ENCODE results near the gene UPF3A.
A peak's percentile ranks its signal among the peaks of the same experiment; 100 is the strongest.

Gene UPF3A

DNA sequence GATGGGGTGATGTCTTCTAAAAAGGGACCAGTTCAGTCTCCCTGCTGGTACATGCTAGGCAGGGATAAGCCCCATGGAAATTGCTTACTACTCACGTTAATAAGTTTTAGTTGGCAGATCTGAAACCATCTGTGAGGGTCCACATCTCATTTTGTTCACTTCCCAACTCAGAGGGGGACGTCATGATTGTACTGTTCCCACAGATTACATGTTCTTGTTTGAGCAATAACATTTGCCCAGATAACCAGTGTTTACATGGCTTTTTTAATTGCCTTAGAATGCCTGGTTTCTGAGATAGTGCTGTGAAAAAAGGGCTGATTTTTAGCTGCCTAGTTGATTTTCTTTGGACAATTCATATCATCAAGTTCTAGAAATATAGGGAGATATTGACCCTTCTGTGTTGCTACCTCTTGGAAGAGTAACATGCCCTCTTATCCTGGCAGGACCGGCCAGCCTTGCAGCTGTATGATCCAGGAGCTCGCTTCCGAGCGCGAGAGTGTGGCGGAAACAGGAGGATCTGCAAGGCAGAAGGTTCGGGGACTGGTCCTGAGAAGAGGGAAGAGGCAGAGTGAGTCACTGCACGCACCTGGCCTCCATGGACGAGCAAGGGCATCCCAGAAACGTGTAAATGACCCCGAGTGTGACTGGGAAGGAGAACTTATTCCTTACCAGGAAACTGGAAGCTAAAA is 23.1 kb downstream of the UPF3A start:
- no CpG with 5 or more reads among the region's 13 CpGs for WGBS (ENCODE audit: insufficient coverage, insufficient read length)
- H3K27me3 ChIP-seq (ENCODE audit: control insufficient read depth, insufficient read depth, low read length), result no peaks in the 10 kb centered on the region
- H3K36me3 ChIP-seq (ENCODE audit: control insufficient read depth, insufficient read depth, low read length), result peaks cover 15% of the 10 kb centered on the region
- H3K27ac ChIP-seq (ENCODE audit: low read length), result no peak overlapping the region
- H3K4me1 ChIP-seq (ENCODE audit: control insufficient read depth, insufficient read depth, low read length), result no peaks in the 10 kb centered on the region
- H3K4me3 ChIP-seq (ENCODE audit: low read length), result no peak overlapping the region
- H3K9me3 ChIP-seq (ENCODE audit: control insufficient read depth, insufficient read depth, low read length), result no peaks in the 10 kb centered on the region
- DNase-seq (ENCODE audit: low read depth, low spot score), result no peak

DNA sequence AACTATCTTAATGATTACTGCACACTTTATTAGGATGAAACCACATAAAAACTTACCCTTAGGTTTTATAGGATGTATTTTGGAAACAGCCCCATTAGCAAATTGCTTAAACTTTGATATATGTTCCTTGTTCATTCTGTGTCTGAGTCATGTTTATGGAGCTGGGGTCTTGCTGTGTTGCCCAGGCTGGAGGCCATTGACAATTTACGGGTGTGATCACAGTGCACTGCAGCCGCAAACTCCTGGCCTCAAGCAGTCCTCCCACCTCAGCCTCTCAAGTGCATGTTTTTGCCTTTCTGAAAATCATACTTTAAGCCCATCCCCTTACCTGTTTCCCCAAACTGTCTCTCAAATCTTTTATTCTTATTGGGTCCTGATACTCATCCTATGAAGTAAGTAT is 27.7 kb downstream of the UPF3A start:
- no peak overlapping the region for H3K27ac ChIP-seq (ENCODE audit: low read length)
- H3K36me3 ChIP-seq (ENCODE audit: control insufficient read depth, insufficient read depth, low read length), result peaks cover 2% of the 10 kb centered on the region; the same call in 1 of the 2 replicates
- H3K4me1 ChIP-seq (ENCODE audit: control insufficient read depth, insufficient read depth, low read length), result no peaks in the 10 kb centered on the region
- WGBS (ENCODE audit: insufficient coverage, insufficient read length), result no CpG with 5 or more reads among the region's 2 CpGs
- no peaks in the 10 kb centered on the region for H3K27me3 ChIP-seq (ENCODE audit: control insufficient read depth, insufficient read depth, low read length)
- no peak overlapping the region for H3K4me3 ChIP-seq (ENCODE audit: low read length)
- no peaks in the 10 kb centered on the region for H3K9me3 ChIP-seq (ENCODE audit: control insufficient read depth, insufficient read depth, low read length)
- no peak for DNase-seq (ENCODE audit: low read depth, low spot score)

DNA sequence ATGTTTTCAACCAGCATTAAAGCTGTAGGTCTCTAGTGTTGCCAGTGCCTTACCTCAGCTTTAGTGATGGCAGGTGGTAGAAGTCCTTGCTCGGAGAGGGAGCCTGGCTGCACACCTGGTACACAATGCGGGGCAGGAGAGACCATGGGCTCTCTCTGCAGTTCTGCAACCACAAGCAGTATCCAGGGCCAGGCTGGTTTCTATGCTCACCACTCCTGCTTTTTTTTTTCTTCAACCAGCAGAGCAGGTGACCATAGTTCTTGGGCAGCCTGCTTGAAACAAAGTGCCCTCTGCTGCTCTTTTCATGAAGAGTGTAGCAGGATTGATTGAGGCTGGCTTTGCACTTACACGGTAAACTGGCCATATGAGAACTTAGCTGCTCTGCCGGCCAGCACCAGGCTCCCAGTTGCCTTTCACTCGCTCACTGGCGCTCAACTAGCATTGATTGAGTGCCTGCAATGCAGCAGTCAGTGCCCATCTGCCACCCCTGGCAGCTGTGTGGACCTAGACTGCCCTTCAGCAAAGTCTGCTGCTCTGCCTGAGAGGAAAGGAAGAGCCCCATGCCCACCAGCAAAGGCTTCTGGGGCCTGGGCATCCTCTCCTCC is 28.5 kb downstream of the UPF3A start:
- H3K36me3 ChIP-seq (ENCODE audit: control insufficient read depth, insufficient read depth, low read length), result no peaks in the 10 kb centered on the region; the same call in 1 of the 2 replicates
- H3K27ac ChIP-seq (ENCODE audit: low read length), result no peak overlapping the region
- no CpG with 5 or more reads among the region's 6 CpGs for WGBS (ENCODE audit: insufficient coverage, insufficient read length)
- no peaks in the 10 kb centered on the region for H3K27me3 ChIP-seq (ENCODE audit: control insufficient read depth, insufficient read depth, low read length)
- H3K9me3 ChIP-seq (ENCODE audit: control insufficient read depth, insufficient read depth, low read length), result no peaks in the 10 kb centered on the region
- no peak overlapping the region for H3K4me3 ChIP-seq (ENCODE audit: low read length)
- no peak for DNase-seq (ENCODE audit: low read depth, low spot score)
- no peaks in the 10 kb centered on the region for H3K4me1 ChIP-seq (ENCODE audit: control insufficient read depth, insufficient read depth, low read length)

DNA sequence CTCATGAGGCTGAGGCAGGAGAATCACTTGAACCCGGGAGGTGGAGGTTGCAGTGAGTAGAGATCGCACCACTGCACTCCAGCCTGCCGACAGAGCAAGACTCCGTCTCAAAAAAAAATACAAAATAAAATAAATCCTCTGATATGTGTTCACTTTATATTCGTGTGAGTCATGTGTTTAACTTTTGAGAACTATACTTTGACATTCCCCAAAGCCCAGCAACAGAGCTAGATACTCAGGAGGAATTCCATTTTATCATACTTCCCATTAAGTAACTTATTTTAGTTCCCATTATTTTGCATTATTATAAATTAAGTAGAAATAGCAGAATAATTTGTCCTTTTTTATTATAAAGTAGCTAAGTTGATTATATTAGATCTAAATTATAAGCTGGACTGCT is 29.6 kb downstream of the UPF3A start:
- H3K4me1 ChIP-seq (ENCODE audit: control insufficient read depth, insufficient read depth, low read length), result no peaks in the 10 kb centered on the region
- WGBS (ENCODE audit: insufficient coverage, insufficient read length), result no CpG with 5 or more reads among the region's 5 CpGs
- H3K4me3 ChIP-seq (ENCODE audit: low read length), result no peak overlapping the region
- H3K9me3 ChIP-seq (ENCODE audit: control insufficient read depth, insufficient read depth, low read length), result no peaks in the 10 kb centered on the region
- no peaks in the 10 kb centered on the region for H3K27me3 ChIP-seq (ENCODE audit: control insufficient read depth, insufficient read depth, low read length)
- DNase-seq (ENCODE audit: low read depth, low spot score), result no peak
- no peaks in the 10 kb centered on the region; the same call in 1 of the 2 replicates for H3K36me3 ChIP-seq (ENCODE audit: control insufficient read depth, insufficient read depth, low read length)
- H3K27ac ChIP-seq (ENCODE audit: low read length), result no peak overlapping the region

DNA sequence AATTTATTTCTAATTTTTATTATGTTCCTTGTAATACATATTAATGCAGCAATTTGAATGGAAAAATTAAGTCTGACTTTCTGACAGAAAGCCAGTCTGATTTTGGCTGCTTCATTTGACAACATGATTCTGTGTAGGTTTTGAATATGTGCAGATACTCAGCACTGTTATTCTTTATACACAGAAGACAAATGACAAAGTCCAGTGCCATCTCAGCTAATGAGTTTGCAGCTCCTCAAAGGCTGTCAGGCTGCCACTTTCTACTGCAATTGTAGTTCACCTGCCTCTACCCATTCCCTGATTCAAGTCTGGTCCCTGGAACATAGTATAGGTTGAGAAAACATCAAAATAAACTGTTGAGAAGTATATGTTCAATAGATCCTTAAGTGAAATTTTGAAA is 30.0 kb downstream of the UPF3A start:
- Histone ChIP-seq H3K9me3 (ENCODE audit: control insufficient read depth, insufficient read depth, low read length) (no peaks in the 10 kb centered on the region), H3K4me3 (ENCODE audit: low read length) (no peak overlapping the region), H3K27me3 (ENCODE audit: control insufficient read depth, insufficient read depth, low read length) (no peaks in the 10 kb centered on the region), H3K4me1 (ENCODE audit: control insufficient read depth, insufficient read depth, low read length) (no peaks in the 10 kb centered on the region), H3K27ac (ENCODE audit: low read length) (no peak overlapping the region), H3K36me3 (ENCODE audit: control insufficient read depth, insufficient read depth, low read length) (no peaks in the 10 kb centered on the region; the same call in 1 of the 2 replicates)
- DNase-seq (ENCODE audit: low read depth, low spot score), result no peak

DNA sequence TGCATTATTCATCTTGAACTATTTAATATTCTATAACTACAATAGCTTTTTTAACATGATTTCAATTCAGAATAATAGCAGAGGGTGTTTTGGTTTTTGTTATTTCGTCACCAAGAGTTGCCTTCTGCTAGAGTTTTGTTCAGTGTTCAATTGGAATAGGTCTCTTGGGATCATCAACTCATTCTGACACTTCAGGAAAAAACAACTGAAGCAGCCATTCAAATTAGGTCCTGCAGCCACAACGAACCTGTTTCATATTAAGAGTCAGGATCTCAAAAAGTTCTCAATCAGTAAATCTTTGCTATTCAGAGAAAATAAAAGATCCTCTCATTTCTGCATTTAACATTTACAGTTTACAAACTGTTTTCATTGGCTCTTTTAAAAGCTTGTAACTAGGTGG is 30.5 kb downstream of the UPF3A start:
- no peak overlapping the region for H3K4me3 ChIP-seq (ENCODE audit: low read length)
- H3K4me1 ChIP-seq (ENCODE audit: control insufficient read depth, insufficient read depth, low read length), result no peaks in the 10 kb centered on the region
- WGBS (ENCODE audit: insufficient coverage, insufficient read length), result no CpG with 5 or more reads among the region's 2 CpGs
- no peaks in the 10 kb centered on the region for H3K36me3 ChIP-seq (ENCODE audit: control insufficient read depth, insufficient read depth, low read length)
- no peak overlapping the region for H3K27ac ChIP-seq (ENCODE audit: low read length)
- no peaks in the 10 kb centered on the region for H3K9me3 ChIP-seq (ENCODE audit: control insufficient read depth, insufficient read depth, low read length)
- DNase-seq (ENCODE audit: low read depth, low spot score), result no peak
- no peaks in the 10 kb centered on the region for H3K27me3 ChIP-seq (ENCODE audit: control insufficient read depth, insufficient read depth, low read length)

DNA sequence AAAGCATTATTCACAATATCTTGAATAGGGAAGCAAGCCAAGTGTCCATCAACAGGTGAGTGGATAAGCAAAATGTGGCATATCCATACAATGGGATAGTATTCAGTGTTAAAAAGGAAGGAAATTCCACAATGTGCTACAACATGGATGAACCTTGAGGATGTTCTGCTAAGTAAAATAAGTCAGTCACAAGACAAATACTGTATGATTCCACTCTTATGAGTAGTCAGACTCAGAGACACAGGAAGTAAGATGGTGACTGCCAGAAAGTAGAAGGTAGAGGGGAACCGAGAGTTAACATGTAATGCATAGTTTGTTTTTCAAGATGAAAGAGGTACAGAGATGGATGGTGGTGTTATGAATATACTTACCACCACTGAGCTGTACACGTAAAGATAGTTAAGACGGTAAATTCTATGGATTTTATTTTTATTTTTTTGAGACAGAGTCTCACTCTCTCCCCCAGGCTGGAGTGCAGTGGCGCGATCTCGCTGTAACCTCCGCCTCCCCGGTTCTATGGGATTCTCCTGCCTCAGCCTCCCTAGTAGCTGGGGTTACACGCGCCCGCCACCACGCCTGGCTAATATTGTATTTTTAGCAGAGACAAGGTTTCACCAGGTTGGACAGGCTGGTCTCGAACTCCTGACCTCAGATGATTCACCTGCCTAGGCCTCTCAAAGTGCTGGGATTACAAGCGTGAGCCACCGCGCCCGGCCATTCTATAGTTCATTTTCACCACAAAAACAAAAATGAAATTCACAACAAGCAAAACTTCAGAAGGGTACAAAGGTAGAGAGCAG is 31.9 kb downstream of the UPF3A start:
- H3K27ac ChIP-seq (ENCODE audit: low read length), result no peak overlapping the region
- no peaks in the 10 kb centered on the region for H3K36me3 ChIP-seq (ENCODE audit: control insufficient read depth, insufficient read depth, low read length)
- H3K4me3 ChIP-seq (ENCODE audit: low read length), result no peak overlapping the region; the same call in 1 of the 2 replicates
- no CpG with 5 or more reads among the region's 17 CpGs for WGBS (ENCODE audit: insufficient coverage, insufficient read length)
- no peak for DNase-seq (ENCODE audit: low read depth, low spot score)
- no peaks in the 10 kb centered on the region for H3K27me3 ChIP-seq (ENCODE audit: control insufficient read depth, insufficient read depth, low read length)
- no peaks in the 10 kb centered on the region for H3K4me1 ChIP-seq (ENCODE audit: control insufficient read depth, insufficient read depth, low read length)
- no peaks in the 10 kb centered on the region for H3K9me3 ChIP-seq (ENCODE audit: control insufficient read depth, insufficient read depth, low read length)

DNA sequence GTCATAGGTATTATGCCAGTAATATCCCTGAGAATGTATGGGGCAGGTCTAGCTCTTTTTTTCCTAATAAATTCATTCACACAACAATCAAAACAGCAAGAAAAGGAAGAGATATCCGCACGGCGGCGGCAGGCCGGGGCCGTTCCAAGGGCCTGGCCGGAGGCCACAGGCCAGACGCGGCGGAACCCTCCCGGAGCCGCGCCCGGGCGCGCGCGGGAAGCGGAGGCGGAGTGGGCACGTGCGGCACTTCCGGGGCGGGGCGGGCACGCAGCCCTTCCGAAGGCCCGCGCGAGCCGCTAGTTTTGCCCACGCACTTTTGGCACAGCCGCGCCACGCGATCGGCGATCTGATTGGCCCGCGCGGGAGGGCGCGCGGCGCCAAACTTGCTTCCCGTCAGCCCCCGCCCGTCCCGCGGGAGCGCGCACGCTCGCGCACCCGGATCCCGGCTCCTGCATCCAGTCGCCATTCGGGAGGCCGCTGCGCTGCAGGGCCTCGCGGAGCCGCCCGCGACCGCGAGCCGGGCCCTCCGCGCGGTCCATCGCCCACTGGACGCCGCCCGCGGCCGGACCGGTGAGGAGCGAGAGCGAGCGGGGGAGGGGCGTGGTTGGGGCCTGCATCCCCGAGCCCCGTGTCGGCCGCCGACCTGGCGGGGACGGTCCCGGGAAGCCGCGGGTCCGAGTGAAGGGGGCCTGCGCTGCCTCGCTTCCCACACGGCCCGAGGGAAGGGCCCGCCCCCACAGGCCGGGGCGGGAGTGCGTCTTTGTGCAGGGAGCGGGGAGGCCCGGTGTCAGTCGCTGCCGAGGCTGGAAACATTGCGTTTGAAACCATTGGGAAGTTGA is 32.9 kb downstream of the UPF3A start, which contains the start of gene CHAMP1:
TSS of gene CHAMP1 (plus strand) at position 430 of the 839 bp plus-strand sequence. CDS start 9,340 bp downstream, outside the sequence.
- Histone ChIP-seq H3K4me3 (ENCODE audit: low read length) (peak within 1 kb of the TSS; percentile 84), H3K4me1 (ENCODE audit: control insufficient read depth, insufficient read depth, low read length) (no peaks in the 10 kb centered on the region), H3K36me3 (ENCODE audit: control insufficient read depth, insufficient read depth, low read length) (no peaks in the 10 kb centered on the region), H3K9me3 (ENCODE audit: control insufficient read depth, insufficient read depth, low read length) (no peaks in the 10 kb centered on the region), H3K27me3 (ENCODE audit: control insufficient read depth, insufficient read depth, low read length) (no peaks in the 10 kb centered on the region), H3K27ac (ENCODE audit: low read length) (no peak within 1 kb of the TSS)
- peak; percentile 80 for DNase-seq (ENCODE audit: low read depth, low spot score)
- WGBS (ENCODE audit: insufficient coverage, insufficient read length), result no CpG with 5 or more reads among the region's 107 CpGs

DNA sequence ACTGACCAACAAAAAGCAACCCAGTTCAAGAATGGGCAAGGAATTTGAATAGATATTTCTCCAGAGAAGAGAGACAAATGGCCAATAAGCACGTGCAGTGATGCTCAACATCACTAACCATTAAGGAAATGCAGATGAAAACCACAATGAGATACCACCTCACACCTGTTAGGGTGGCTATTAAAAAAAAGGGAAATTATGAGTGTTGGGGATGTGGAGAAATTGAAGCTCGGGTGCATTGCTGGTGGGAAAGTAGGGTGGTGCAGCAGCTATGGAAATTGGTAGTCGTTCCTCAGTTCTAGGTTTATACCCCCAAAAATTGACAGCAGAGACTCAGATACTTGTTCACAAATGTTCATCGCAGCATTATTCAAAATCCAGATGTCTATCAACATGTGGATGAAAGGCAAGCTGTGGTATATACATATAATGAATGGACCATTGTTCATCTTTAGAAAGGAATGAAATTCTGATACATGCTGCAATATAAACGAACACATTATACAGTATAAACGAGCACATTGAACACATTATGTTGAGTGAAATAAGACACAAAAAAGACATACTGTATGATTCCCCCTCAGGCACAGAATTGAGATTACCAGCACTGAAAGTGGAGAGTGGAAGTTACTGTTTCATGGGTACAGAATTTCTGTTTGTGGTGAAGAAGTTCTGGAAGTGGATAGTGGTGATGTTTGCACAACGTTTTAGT is 33.8 kb downstream of the UPF3A start:
- 100% methylated on average over 1 of the region's 7 CpGs for WGBS (ENCODE audit: insufficient coverage, insufficient read length)
- no peaks in the 10 kb centered on the region for H3K27me3 ChIP-seq (ENCODE audit: control insufficient read depth, insufficient read depth, low read length)
- no peaks in the 10 kb centered on the region for H3K36me3 ChIP-seq (ENCODE audit: control insufficient read depth, insufficient read depth, low read length)
- no peaks in the 10 kb centered on the region for H3K9me3 ChIP-seq (ENCODE audit: control insufficient read depth, insufficient read depth, low read length)
- no peaks in the 10 kb centered on the region for H3K4me1 ChIP-seq (ENCODE audit: control insufficient read depth, insufficient read depth, low read length)
- H3K4me3 ChIP-seq (ENCODE audit: low read length), result peak overlapping the region; percentile 84; the same call in 1 of the 2 replicates
- H3K27ac ChIP-seq (ENCODE audit: low read length), result no peak overlapping the region
- no peak for DNase-seq (ENCODE audit: low read depth, low spot score)

All from iPS DF 6.9 (cell line).